Thyroid gland (tissue), 4 donors: ENCODE measurements around the gene MYBBP1A.
"Not testable (repeated sequence)": the region's sequence is repeated elsewhere in the genome, so short reads cannot be mapped to it uniquely, and the experiment has no call there.

Experiments used
- CTCF ChIP-seq, 6 experiments: fragments of 200-600 bp in 3 of 6; fragments of 450-650 bp in 3 of 6; sonication (generic) in 3 of 6; IDR thresholded peaks; one replicate each; pipeline ENCODE4 v1.5.1; 2016 to 2019; ENCODE audit warnings: antibody characterized with exemption in 6 of 6, mild to moderate bottlenecking in 2 of 6, inconsistent platforms in 1 of 6, moderate library complexity in 1 of 6
- POLR2A ChIP-seq, 2 donors: fragments of 450-650 bp; IDR thresholded peaks; one replicate each; pipeline ENCODE4 v1.6.1; 2017; ENCODE audit warnings: antibody characterized with exemption in 2 of 2, mild to moderate bottlenecking in 2 of 2, moderate library complexity in 1 of 2

GRCh38 chr17:4604736-4605135 is 49.6 kb upstream of the MYBBP1A start:
- TF ChIP-seq CTCF, POLR2A (IDR thresholded peaks at IDR 0.05): not testable (repeated sequence)
